Type B pancreatic cell (in vitro differentiated cells): ENCODE results near the gene CAPN15. TPM values are rescaled to one million over a fixed set of nuclear protein-coding genes. Genes with fewer than 3 reads are reported as not detected.

ENCODE experiments used
- DNase-seq: peaks from one replicate; pipeline ENCODE4 v3.0.0; 2021; ENCODE audit warnings: mixed read lengths; ENCODE audit not compliant: unreplicated experiment; ENCODE audit errors: extremely low spot score
- H3K27ac Mint-ChIP-seq: 2 replicates; pipeline ENCODE4 v1.8.0; 2021; ENCODE audit warnings: mild to moderate bottlenecking, mixed read lengths
- H3K27me3 Mint-ChIP-seq: 2 replicates; pipeline ENCODE4 v1.8.0; 2021; ENCODE audit warnings: mixed read lengths
- H3K36me3 Mint-ChIP-seq: 2 replicates; pipeline ENCODE4 v1.8.0; 2021; ENCODE audit warnings: mixed read lengths
- H3K4me1 Mint-ChIP-seq: one replicate; pipeline ENCODE4 v1.8.0; 2021; ENCODE audit warnings: mixed read lengths; ENCODE audit not compliant: unreplicated experiment
- H3K4me3 Mint-ChIP-seq: 2 replicates; pipeline ENCODE4 v1.8.0; 2021; ENCODE audit warnings: mild to moderate bottlenecking, mixed read lengths
- H3K9me3 Mint-ChIP-seq: 2 replicates; pipeline ENCODE4 v1.8.0; 2021; ENCODE audit warnings: mixed read lengths
- CTCF ChIP-seq: fragments of 200-600 bp; sonication (generic); conservative IDR thresholded peaks from 2 replicates; pipeline ENCODE4 v1.5.0; 2021; ENCODE audit warnings: antibody characterized with exemption, mild to moderate bottlenecking
- total RNA-seq: library from RNA; stranded (reverse); gene quantifications from 2 replicates; pipeline ENCODE4 v1.2.1, GENCODE V29; 2021; ENCODE audit warnings: low replicate concordance

CAPN15 gene
- total RNA-seq, 1 donor from 2014 or later, result 52.3 TPM

DNA sequence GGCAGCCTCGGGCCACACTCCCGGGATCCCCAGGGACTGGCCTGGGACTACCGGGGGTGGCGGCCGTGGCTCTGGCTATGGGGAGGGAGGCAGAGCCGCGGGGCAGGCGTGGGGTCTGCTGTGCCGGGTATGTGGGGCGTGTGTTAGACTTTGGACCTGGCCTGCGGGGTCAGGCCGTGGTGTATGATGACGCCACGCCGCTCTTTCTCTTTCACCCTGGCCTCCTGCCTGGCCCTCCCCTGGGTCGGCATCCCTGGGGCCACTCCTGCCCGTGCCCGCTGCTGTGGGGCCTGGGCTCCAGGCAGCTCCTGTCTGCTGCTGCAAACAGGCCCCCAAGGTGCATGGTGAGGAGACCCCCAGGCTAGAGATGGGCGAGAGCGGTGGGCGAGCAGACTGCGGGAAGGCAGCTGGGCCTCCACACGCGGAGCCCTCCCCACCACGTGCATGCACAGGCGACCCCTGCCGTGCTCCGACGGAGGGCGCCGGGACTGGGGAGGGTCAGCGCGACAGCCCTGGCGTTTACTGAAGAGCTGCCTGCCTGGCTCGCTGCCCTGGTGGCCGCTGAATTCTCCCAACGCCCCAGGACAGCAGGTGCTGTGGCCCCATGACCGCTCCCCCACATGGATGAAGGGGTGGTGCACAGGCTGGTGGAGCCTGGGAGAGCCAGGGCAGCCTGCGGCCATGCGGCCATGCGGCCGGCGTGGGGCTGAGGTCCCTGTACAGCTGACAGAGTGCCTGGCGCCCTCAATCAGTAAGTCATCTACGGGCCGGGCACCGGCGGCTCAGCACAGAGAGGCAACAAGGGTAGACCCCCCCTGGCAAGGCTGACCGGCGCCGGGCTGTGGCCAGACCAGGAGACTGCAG is 16.0 kb downstream of the CAPN15 start:
- Mint-ChIP-seq H3K9me3 (no peaks in the 10 kb centered on the region), H3K27me3 (no peaks in the 10 kb centered on the region)

DNA sequence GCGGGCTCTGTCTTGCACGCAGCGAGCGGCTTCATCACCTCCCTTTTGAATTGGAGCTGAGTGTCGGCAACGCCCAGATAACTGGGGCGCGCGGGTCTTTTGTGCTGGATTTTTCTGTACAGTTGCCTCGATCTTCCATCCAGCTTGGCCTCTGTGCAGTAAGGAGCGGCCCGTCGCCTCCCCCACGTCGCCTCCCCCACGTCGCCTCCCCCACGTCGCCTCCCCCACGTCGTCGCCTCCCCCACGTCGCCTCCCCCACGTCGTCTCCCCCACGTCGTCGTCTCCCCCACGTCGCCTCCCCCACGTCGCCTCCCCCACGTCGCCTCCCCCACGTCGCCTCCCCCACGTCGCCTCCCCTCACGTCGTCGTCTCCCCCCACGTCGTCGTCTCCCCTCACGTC is 17.0 kb downstream of the CAPN15 start:
- Mint-ChIP-seq H3K27me3 (no peaks in the 10 kb centered on the region), H3K27ac (no peak overlapping the region), H3K4me1 (no peaks in the 10 kb centered on the region), H3K9me3 (no peaks in the 10 kb centered on the region), H3K4me3 (no peak overlapping the region), H3K36me3 (no peaks in the 10 kb centered on the region)
- no peak for DNase-seq
- TF ChIP-seq CTCF, result no peak

More for the DNA sequence above, 16.0 kb downstream of the CAPN15 start:
- Mint-ChIP-seq H3K4me3 (no peak overlapping the region), H3K4me1 (no peaks in the 10 kb centered on the region), H3K36me3 (no peaks in the 10 kb centered on the region), H3K27ac (no peak overlapping the region)
- no peak for TF ChIP-seq CTCF
- DNase-seq, result no peak

GRCh38 chr16:546909-547770 is 19.6 kb downstream of the CAPN15 start:
- no peaks in the 10 kb centered on the region for H3K4me1 Mint-ChIP-seq
- no peaks in the 10 kb centered on the region for H3K36me3 Mint-ChIP-seq
- TF ChIP-seq CTCF, result peak; percentile 77
- no peaks in the 10 kb centered on the region for H3K9me3 Mint-ChIP-seq
- no peak overlapping the region for H3K4me3 Mint-ChIP-seq
- no peak overlapping the region for H3K27ac Mint-ChIP-seq
- H3K27me3 Mint-ChIP-seq, result no peaks in the 10 kb centered on the region
- peak; percentile 85 for DNase-seq

DNA sequence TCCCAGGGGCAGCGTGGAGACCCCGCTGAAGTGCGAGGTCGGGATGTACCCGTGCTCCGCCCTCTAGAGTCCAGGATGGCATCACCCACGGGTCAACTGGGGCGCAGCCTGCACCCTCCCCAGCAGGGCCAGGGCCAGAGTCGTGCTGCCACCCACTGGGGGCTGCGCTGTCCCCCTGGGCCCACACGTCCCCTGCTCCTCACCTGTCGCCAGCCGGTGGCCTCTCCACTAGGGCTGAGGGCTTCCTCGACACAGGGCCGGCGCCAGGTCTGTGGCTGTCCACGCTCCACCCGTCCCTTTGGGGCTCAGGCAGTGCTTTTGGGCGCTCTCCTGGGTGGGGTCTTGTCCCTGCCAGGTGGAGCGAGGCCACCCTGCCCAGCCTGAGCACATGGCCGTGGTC is 21.1 kb downstream of the CAPN15 start:
- no peaks in the 10 kb centered on the region for H3K9me3 Mint-ChIP-seq
- no peak overlapping the region for H3K27ac Mint-ChIP-seq
- no peaks in the 10 kb centered on the region for H3K4me1 Mint-ChIP-seq
- DNase-seq, result no peak
- no peak for TF ChIP-seq CTCF
- no peak overlapping the region for H3K4me3 Mint-ChIP-seq
- no peaks in the 10 kb centered on the region for H3K27me3 Mint-ChIP-seq
- H3K36me3 Mint-ChIP-seq, result no peaks in the 10 kb centered on the region

- H3K9me3 Mint-ChIP-seq, result no peaks in the 10 kb centered on the region
- H3K36me3 Mint-ChIP-seq, result no peaks in the 10 kb centered on the region
- H3K27ac Mint-ChIP-seq, result no peak overlapping the region
- peaks cover 3% of the 10 kb centered on the region for H3K4me1 Mint-ChIP-seq
- TF ChIP-seq CTCF, result no peak
- no peaks in the 10 kb centered on the region for H3K27me3 Mint-ChIP-seq
- H3K4me3 Mint-ChIP-seq, result no peak overlapping the region
- DNase-seq, result no peak
These were observed 22.2 kb downstream of the CAPN15 start for GRCh38 chr16:549544-550263.
